Stimulated activated CD4-positive, alpha-beta T cell treated with anti-CD3 and anti-CD28 coated beads, TNF-alpha, amount 100 ng/mL, for 48 hours (primary cell): Measurements from ENCODE around the gene SLC10A2.

Experiments used
- DNase-seq, 3 donors: peaks; one replicate each; pipeline ENCODE4 v3.0.0-alpha.2; 2020; ENCODE audit warnings: low read depth in 3 of 3

The SLC10A2 gene

GRCh38 chr13:103046676-103047075 is 19.5 kb downstream of the SLC10A2 start:
- DNase-seq: no peak

DNA sequence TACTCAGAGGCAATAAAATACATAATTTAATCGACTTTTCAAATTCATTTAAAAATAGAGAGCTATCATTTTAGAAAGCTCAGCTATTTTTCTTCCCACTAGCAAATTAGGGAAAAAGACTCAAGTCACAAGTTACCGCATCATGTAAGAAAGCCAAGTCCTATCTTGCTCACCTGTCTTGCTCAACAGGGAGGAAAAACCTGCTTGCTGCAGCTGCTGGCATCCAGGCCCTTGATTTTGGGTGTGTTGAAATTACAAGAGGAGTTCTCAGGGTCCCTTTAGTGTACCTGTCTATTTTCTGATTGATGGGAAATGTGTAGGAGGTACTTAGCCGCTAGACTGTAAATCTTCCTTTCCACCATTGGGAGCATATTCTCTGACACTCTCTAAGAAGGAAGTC is 22.2 kb downstream of the SLC10A2 start:
- no peak for DNase-seq

GRCh38 chr13:103040006-103040405 is 26.2 kb downstream of the SLC10A2 start:
- no peak for DNase-seq

GRCh38 chr13:103039183-103039582 is 27.0 kb downstream of the SLC10A2 start:
- no peak for DNase-seq

DNA sequence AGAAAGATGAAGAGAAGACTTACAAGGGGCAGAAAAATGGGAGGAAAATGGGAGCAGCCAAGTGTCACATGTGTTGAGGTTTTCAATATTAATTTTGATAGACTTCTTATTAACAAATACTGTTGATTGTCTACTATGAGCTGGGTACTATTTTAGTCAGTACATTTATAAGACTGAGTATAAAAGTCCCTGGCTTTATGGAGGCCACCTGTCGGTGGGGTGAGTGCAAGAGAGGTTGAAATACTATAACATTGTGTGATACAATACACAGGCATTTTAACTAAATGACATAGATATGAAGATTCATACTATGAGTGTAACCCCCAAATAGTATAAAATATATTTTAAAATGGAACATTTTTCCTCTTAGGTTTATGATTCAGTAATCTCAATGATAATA is 29.9 kb downstream of the SLC10A2 start:
- no peak for DNase-seq

GRCh38 chr13:103033999-103034398 is 32.2 kb downstream of the SLC10A2 start:
- no peak for DNase-seq

DNA sequence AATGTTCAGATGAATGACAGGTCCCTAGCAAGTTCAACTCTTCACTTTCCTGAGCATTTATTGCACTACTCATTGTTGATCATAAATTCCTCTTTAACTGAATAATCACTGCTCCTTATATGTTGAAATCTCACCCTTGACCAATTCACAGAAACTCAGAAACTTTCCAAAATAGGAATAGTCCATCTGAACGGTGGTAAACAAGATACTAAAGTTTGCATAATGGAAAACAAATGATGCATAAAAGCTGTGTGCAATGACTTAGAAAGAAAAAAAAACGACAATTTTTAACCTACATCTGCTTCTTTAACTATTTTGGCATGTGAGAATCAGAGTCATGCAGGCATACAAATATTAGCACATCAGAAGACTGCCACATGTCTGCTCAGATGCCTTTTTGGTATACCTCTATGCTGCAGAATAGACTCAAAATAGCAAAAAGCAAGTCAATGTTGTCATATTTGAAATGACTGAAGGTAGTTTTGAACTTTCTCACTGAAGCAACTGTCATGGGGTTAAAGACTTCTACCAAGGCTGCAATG is 34.8 kb downstream of the SLC10A2 start:
- DNase-seq: no peak

- no peak for DNase-seq
Measured at GRCh38 chr13:103030776-103031175, 35.4 kb downstream of the SLC10A2 start.

- no peak for DNase-seq
Measured at GRCh38 chr13:103029798-103030197, 36.4 kb downstream of the SLC10A2 start.

DNA sequence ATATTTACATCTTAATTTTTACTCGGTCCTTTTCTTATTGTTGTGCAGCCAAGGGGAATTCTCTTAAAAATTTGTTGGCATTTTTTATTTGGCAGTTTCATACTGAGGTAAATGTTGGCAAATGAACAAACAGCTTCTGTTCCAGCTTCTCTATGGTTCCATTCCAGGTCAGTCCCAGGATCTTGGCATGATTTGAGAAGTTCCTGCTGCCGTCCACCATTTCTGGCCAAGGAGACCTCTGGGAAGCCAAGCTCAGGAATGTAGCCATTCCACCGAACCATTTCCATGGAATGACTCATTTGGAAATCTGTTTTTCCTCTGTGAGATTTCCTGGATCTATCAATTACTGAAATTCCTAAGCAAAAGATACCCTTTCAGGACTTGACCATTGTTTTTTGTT is 43.9 kb downstream of the SLC10A2 start:
- no peak for DNase-seq

GRCh38 chr13:103018556-103018955 is 47.7 kb downstream of the SLC10A2 start:
- no peak for DNase-seq

GRCh38 chr13:103012646-103013045 is 53.6 kb downstream of the SLC10A2 start:
- DNase-seq: no peak

DNA sequence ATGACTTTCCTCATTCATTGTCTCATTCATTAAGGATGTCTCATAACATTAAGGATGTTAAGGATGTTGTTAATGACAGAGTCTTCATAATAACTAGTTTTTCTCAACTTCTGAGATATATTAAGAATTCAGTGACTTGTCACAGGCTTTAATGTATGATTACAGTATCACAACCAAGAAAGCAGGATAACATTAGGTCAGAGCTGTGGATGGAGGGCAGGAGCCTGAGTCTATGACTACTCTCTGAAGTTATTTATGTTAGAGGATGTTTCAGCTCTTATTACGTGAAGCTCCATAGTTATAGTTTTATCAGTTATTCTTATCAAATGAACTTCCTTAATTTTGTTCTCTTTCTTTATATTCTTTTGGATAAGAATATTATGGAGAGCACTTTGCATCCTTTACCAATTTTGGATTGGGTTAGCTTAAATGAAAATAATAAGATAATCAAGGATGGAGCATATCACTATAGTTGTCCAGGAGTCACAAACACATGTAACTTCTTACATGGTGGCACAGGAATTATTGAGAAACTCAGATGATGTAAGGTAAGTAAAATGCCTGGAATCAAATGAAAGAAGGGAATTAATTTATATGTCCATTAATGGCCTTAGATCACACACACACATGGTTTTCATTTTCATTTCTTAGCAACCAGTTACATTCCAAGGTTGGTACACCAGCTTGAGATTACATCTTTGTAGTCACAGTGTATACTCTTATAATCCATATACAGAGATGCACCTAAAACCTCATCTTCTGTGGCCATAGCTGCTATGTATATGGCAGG is 57.0 kb downstream of the SLC10A2 start:
- no peak for DNase-seq

GRCh38 chr13:103007427-103007762 is 58.8 kb downstream of the SLC10A2 start:
- DNase-seq: no peak

DNA sequence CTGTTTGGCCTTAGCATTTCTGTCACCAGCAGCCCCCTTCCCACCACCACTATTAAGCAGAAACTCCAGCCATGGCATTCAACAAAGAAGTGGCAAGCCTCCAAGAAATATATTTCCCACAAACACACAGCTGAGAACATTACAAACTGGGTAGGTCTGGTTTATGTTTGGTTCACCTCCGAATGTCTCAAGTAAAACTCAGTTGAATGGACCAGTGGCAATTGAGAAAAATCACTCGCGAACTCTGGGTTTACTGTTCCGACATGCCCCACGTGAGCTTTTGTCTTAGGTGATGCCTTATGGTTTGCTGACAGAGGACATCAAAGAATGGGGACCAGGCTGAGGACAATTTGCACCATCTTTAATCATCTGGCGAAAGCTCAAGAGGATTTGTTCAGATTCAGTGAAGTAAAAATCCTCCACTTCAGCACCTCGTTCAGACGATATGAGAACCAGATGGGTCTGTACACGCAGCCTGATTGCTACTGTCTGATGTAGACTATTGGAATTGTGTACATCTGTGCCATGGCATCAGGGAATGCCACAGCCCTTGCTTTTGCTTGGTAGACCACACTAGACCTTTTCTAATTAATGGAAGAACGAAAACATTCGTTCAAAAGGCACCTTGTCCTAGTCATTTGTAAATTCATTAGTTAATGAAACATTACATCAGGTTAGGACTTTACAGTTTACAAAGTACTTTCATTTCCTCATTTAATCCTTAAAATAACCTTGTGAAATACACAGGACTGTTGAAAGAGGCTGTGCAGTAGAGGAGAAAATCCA is 59.4 kb downstream of the SLC10A2 start:
- no peak for DNase-seq

- DNase-seq: no peak
Measured at GRCh38 chr13:103004661-103005345, 61.4 kb downstream of the SLC10A2 start.

- no peak for DNase-seq
Measured at GRCh38 chr13:103003631-103004030, 62.6 kb downstream of the SLC10A2 start.

- DNase-seq: no peak
Measured at GRCh38 chr13:103002279-103002678, 63.9 kb downstream of the SLC10A2 start.

- no peak for DNase-seq
Measured at GRCh38 chr13:103000157-103000556, 66.1 kb downstream of the SLC10A2 start.

- no peak for DNase-seq
Measured at GRCh38 chr13:102999499-102999898, 66.7 kb downstream of the SLC10A2 start.
